T-helper 1 cell treated with Interleukin-12 subunit alpha and Interleukin-12 subunit beta and Interleukin-4 antibody, amounts not matched to agents 30 μg/mL and 1 μg/mL, for 36 hours (primary cell): Measurements from ENCODE around the gene TTC28.

Source experiments
- H3K27ac Mint-ChIP-seq: one replicate; pipeline ENCODE4 v1.8.0; 2021; ENCODE audit warnings: mild to moderate bottlenecking, mixed read lengths
- H3K27me3 Mint-ChIP-seq: one replicate; pipeline ENCODE4 v1.8.0; 2021; ENCODE audit warnings: low read depth, mixed read lengths
- H3K36me3 Mint-ChIP-seq: one replicate; pipeline ENCODE4 v1.8.0; 2021; ENCODE audit warnings: low read depth, mixed read lengths
- H3K4me1 Mint-ChIP-seq: one replicate; pipeline ENCODE4 v1.8.0; 2021; ENCODE audit warnings: low read depth, mixed read lengths
- H3K4me3 Mint-ChIP-seq: one replicate; pipeline ENCODE4 v1.8.0; 2021; ENCODE audit warnings: mild to moderate bottlenecking, moderate library complexity, mixed read lengths
- H3K9me3 Mint-ChIP-seq: one replicate; pipeline ENCODE4 v1.8.0; 2021; ENCODE audit warnings: mixed read lengths

The TTC28 gene

GRCh38 chr22:27966168-27967064 is 713.2 kb downstream of the TTC28 start:
- Mint-ChIP-seq H3K36me3 (peaks cover 2% of the 10 kb centered on the region), H3K4me1 (no peaks in the 10 kb centered on the region), H3K9me3 (peaks cover 9% of the 10 kb centered on the region), H3K27ac (no peak overlapping the region), H3K27me3 (no peaks in the 10 kb centered on the region), H3K4me3 (no peak overlapping the region)

- Mint-ChIP-seq H3K27me3 (no peaks in the 10 kb centered on the region), H3K4me1 (no peaks in the 10 kb centered on the region), H3K9me3 (no peaks in the 10 kb centered on the region), H3K4me3 (no peak overlapping the region), H3K36me3 (no peaks in the 10 kb centered on the region), H3K27ac (no peak overlapping the region)
These were observed 717.2 kb downstream of the TTC28 start for GRCh38 chr22:27962268-27963044.

- no peaks in the 10 kb centered on the region for H3K4me1 Mint-ChIP-seq
- H3K4me3 Mint-ChIP-seq = no peak overlapping the region
- no peaks in the 10 kb centered on the region for H3K36me3 Mint-ChIP-seq
- H3K27ac Mint-ChIP-seq = no peak overlapping the region
- no peaks in the 10 kb centered on the region for H3K27me3 Mint-ChIP-seq
- H3K9me3 Mint-ChIP-seq = no peaks in the 10 kb centered on the region
These were observed 718.0 kb downstream of the TTC28 start for GRCh38 chr22:27961680-27962079.

GRCh38 chr22:27961182-27961581 is 718.5 kb downstream of the TTC28 start:
- no peak overlapping the region for H3K27ac Mint-ChIP-seq
- H3K4me1 Mint-ChIP-seq = no peaks in the 10 kb centered on the region
- no peaks in the 10 kb centered on the region for H3K36me3 Mint-ChIP-seq
- no peaks in the 10 kb centered on the region for H3K27me3 Mint-ChIP-seq
- H3K4me3 Mint-ChIP-seq = no peak overlapping the region
- no peaks in the 10 kb centered on the region for H3K9me3 Mint-ChIP-seq

- no peaks in the 10 kb centered on the region for H3K36me3 Mint-ChIP-seq
- no peak overlapping the region for H3K4me3 Mint-ChIP-seq
- no peaks in the 10 kb centered on the region for H3K27me3 Mint-ChIP-seq
- no peaks in the 10 kb centered on the region for H3K4me1 Mint-ChIP-seq
- H3K27ac Mint-ChIP-seq = no peak overlapping the region
- no peaks in the 10 kb centered on the region for H3K9me3 Mint-ChIP-seq
These were observed 720.1 kb downstream of the TTC28 start for GRCh38 chr22:27959335-27960090.

GRCh38 chr22:27952779-27953178 is 726.9 kb downstream of the TTC28 start:
- Mint-ChIP-seq H3K27me3 (no peaks in the 10 kb centered on the region), H3K9me3 (no peaks in the 10 kb centered on the region), H3K4me3 (no peak overlapping the region), H3K27ac (no peak overlapping the region), H3K4me1 (no peaks in the 10 kb centered on the region), H3K36me3 (no peaks in the 10 kb centered on the region)

- Mint-ChIP-seq H3K4me1 (no peaks in the 10 kb centered on the region), H3K27me3 (no peaks in the 10 kb centered on the region), H3K27ac (no peak overlapping the region), H3K36me3 (no peaks in the 10 kb centered on the region), H3K4me3 (no peak overlapping the region), H3K9me3 (no peaks in the 10 kb centered on the region)
These were observed 727.5 kb downstream of the TTC28 start for GRCh38 chr22:27952091-27952490.

GRCh38 chr22:27949421-27949820 is 730.2 kb downstream of the TTC28 start:
- peaks cover 3% of the 10 kb centered on the region for H3K36me3 Mint-ChIP-seq
- H3K9me3 Mint-ChIP-seq = no peaks in the 10 kb centered on the region
- peaks cover 3% of the 10 kb centered on the region for H3K4me1 Mint-ChIP-seq
- no peak overlapping the region for H3K4me3 Mint-ChIP-seq
- H3K27ac Mint-ChIP-seq = no peak overlapping the region
- H3K27me3 Mint-ChIP-seq = no peaks in the 10 kb centered on the region

GRCh38 chr22:27948569-27948968 is 731.1 kb downstream of the TTC28 start:
- Mint-ChIP-seq H3K9me3 (no peaks in the 10 kb centered on the region), H3K4me1 (peaks cover 5% of the 10 kb centered on the region), H3K27me3 (no peaks in the 10 kb centered on the region), H3K27ac (no peak overlapping the region), H3K4me3 (no peak overlapping the region), H3K36me3 (peaks cover 3% of the 10 kb centered on the region)

GRCh38 chr22:27947448-27947847 is 732.2 kb downstream of the TTC28 start:
- no peak overlapping the region for H3K27ac Mint-ChIP-seq
- peaks cover 3% of the 10 kb centered on the region for H3K36me3 Mint-ChIP-seq
- H3K4me1 Mint-ChIP-seq = peaks cover 5% of the 10 kb centered on the region
- no peaks in the 10 kb centered on the region for H3K27me3 Mint-ChIP-seq
- H3K4me3 Mint-ChIP-seq = no peak overlapping the region
- no peaks in the 10 kb centered on the region for H3K9me3 Mint-ChIP-seq

- Mint-ChIP-seq H3K27me3 (no peaks in the 10 kb centered on the region), H3K9me3 (no peaks in the 10 kb centered on the region), H3K4me1 (peaks cover 5% of the 10 kb centered on the region), H3K27ac (no peak overlapping the region), H3K36me3 (peaks cover 4% of the 10 kb centered on the region), H3K4me3 (no peak overlapping the region)
These were observed 738.5 kb downstream of the TTC28 start for GRCh38 chr22:27941143-27941542.

- Mint-ChIP-seq H3K4me1 (no peaks in the 10 kb centered on the region), H3K27me3 (no peaks in the 10 kb centered on the region), H3K9me3 (no peaks in the 10 kb centered on the region), H3K4me3 (no peak overlapping the region), H3K27ac (no peak overlapping the region), H3K36me3 (peaks cover 2% of the 10 kb centered on the region)
These were observed 742.2 kb downstream of the TTC28 start for GRCh38 chr22:27937453-27937852.

- Mint-ChIP-seq H3K27me3 (no peaks in the 10 kb centered on the region), H3K27ac (no peak overlapping the region), H3K36me3 (peaks cover 2% of the 10 kb centered on the region), H3K4me1 (no peaks in the 10 kb centered on the region), H3K9me3 (no peaks in the 10 kb centered on the region), H3K4me3 (no peak overlapping the region)
These were observed 743.7 kb downstream of the TTC28 start for GRCh38 chr22:27935897-27936296.

- Mint-ChIP-seq H3K4me3 (no peak overlapping the region), H3K4me1 (no peaks in the 10 kb centered on the region), H3K9me3 (no peaks in the 10 kb centered on the region), H3K27ac (no peak overlapping the region), H3K27me3 (no peaks in the 10 kb centered on the region), H3K36me3 (no peaks in the 10 kb centered on the region)
These were observed 745.6 kb downstream of the TTC28 start for GRCh38 chr22:27934069-27934468.
